IPS-20b (cell line): Measurements from ENCODE around the gene ROPN1.
A peak's percentile ranks its signal among the peaks of the same experiment; 100 is the strongest.

Experiments used
- H3K27ac ChIP-seq: one replicate; pipeline ENCODE4 v1.5.1; 2013; ENCODE audit warnings: low read length
- H3K27me3 ChIP-seq: 2 replicates; pipeline ENCODE4 v1.6.1; 2013; ENCODE audit warnings: mild to moderate bottlenecking, low read length, inconsistent platforms; ENCODE audit not compliant: insufficient read depth
- H3K36me3 ChIP-seq: 2 replicates; pipeline ENCODE4 v1.6.1; 2013; ENCODE audit warnings: low read depth, mild to moderate bottlenecking, inconsistent platforms, low read length, moderate library complexity; ENCODE audit not compliant: insufficient read depth
- H3K4me1 ChIP-seq: 2 replicates; pipeline ENCODE4 v1.6.1; 2013; ENCODE audit warnings: mild to moderate bottlenecking, control low read depth, inconsistent platforms, low read length, moderate library complexity; ENCODE audit not compliant: insufficient read depth
- H3K4me3 ChIP-seq: 2 replicates; pipeline ENCODE4 v1.5.1; 2013; ENCODE audit warnings: mild to moderate bottlenecking, low read length, inconsistent platforms
- H3K9ac ChIP-seq: 2 replicates; pipeline ENCODE4 v1.6.1; 2013; ENCODE audit warnings: low read depth, mild to moderate bottlenecking, inconsistent platforms, low read length, moderate library complexity
- H3K9me3 ChIP-seq: 2 replicates; pipeline ENCODE4 v1.6.1; 2013; ENCODE audit warnings: mild to moderate bottlenecking, low read depth, low read length, inconsistent platforms; ENCODE audit not compliant: insufficient read depth

ROPN1 gene

GRCh38 chr3:123961508-123961856 is 30.4 kb downstream of the ROPN1 start:
- peaks cover 2% of the 10 kb centered on the region for H3K36me3 ChIP-seq
- H3K4me1 ChIP-seq = no peaks in the 10 kb centered on the region; the same call in 1 of the 2 replicates
- no peak overlapping the region for H3K27ac ChIP-seq
- H3K4me3 ChIP-seq = peak overlapping the region; percentile 62
- H3K27me3 ChIP-seq = peaks cover 15% of the 10 kb centered on the region
- no peaks in the 10 kb centered on the region for H3K9me3 ChIP-seq
- H3K9ac ChIP-seq = no peak overlapping the region

- Histone ChIP-seq H3K27ac (peak within 1 kb of the TSS; percentile 62), H3K9me3 (no peaks in the 10 kb centered on the region), H3K4me3 (peak within 1 kb of the TSS; percentile 92), H3K4me1 (no peaks in the 10 kb centered on the region; the same call in 1 of the 2 replicates), H3K27me3 (peaks cover 15% of the 10 kb centered on the region), H3K36me3 (peaks cover 7% of the 10 kb centered on the region), H3K9ac (peak within 1 kb of the TSS; percentile 98)
These were observed 31.0 kb downstream of the ROPN1 start, which contains the start of gene CCDC14 for GRCh38 chr3:123960781-123961507. TSS of gene CCDC14 (minus strand) at chr3:123961229. CDS start at chr3:123961173, 56 bp downstream.

GRCh38 chr3:123953735-123954134 is 38.2 kb downstream of the ROPN1 start:
- H3K9ac ChIP-seq = no peak overlapping the region
- H3K4me3 ChIP-seq = no peak overlapping the region
- no peaks in the 10 kb centered on the region for H3K9me3 ChIP-seq
- H3K27ac ChIP-seq = no peak overlapping the region
- H3K36me3 ChIP-seq = peaks cover 75% of the 10 kb centered on the region
- no peaks in the 10 kb centered on the region for H3K27me3 ChIP-seq
- no peaks in the 10 kb centered on the region for H3K4me1 ChIP-seq

GRCh38 chr3:123952844-123953520 is 38.9 kb downstream of the ROPN1 start:
- H3K4me3 ChIP-seq = no peak overlapping the region
- H3K9me3 ChIP-seq = no peaks in the 10 kb centered on the region
- no peak overlapping the region for H3K27ac ChIP-seq
- H3K27me3 ChIP-seq = no peaks in the 10 kb centered on the region
- no peaks in the 10 kb centered on the region for H3K4me1 ChIP-seq
- peaks cover 83% of the 10 kb centered on the region for H3K36me3 ChIP-seq
- no peak overlapping the region for H3K9ac ChIP-seq

GRCh38 chr3:123951522-123952447 is 40.1 kb downstream of the ROPN1 start:
- H3K36me3 ChIP-seq = peaks cover 94% of the 10 kb centered on the region
- H3K27ac ChIP-seq = no peak overlapping the region
- H3K27me3 ChIP-seq = no peaks in the 10 kb centered on the region
- no peaks in the 10 kb centered on the region for H3K4me1 ChIP-seq
- H3K9ac ChIP-seq = no peak overlapping the region
- no peaks in the 10 kb centered on the region for H3K9me3 ChIP-seq
- H3K4me3 ChIP-seq = no peak overlapping the region

- H3K4me3 ChIP-seq = no peak overlapping the region
- no peaks in the 10 kb centered on the region for H3K27me3 ChIP-seq
- peaks cover 94% of the 10 kb centered on the region for H3K36me3 ChIP-seq
- no peak overlapping the region for H3K9ac ChIP-seq
- no peaks in the 10 kb centered on the region for H3K4me1 ChIP-seq
- no peak overlapping the region for H3K27ac ChIP-seq
- no peaks in the 10 kb centered on the region for H3K9me3 ChIP-seq
These were observed 42.3 kb downstream of the ROPN1 start for GRCh38 chr3:123949641-123950040.

GRCh38 chr3:123948449-123948848 is 43.5 kb downstream of the ROPN1 start:
- no peaks in the 10 kb centered on the region for H3K4me1 ChIP-seq
- no peaks in the 10 kb centered on the region for H3K9me3 ChIP-seq
- H3K4me3 ChIP-seq = no peak overlapping the region
- H3K27me3 ChIP-seq = no peaks in the 10 kb centered on the region
- H3K27ac ChIP-seq = no peak overlapping the region
- no peak overlapping the region for H3K9ac ChIP-seq
- H3K36me3 ChIP-seq = peaks cover 96% of the 10 kb centered on the region

GRCh38 chr3:123947482-123947881 is 44.4 kb downstream of the ROPN1 start:
- H3K9ac ChIP-seq = no peak overlapping the region
- H3K27me3 ChIP-seq = no peaks in the 10 kb centered on the region
- no peak overlapping the region for H3K27ac ChIP-seq
- no peak overlapping the region for H3K4me3 ChIP-seq
- no peaks in the 10 kb centered on the region for H3K4me1 ChIP-seq
- H3K36me3 ChIP-seq = peaks cover 96% of the 10 kb centered on the region
- H3K9me3 ChIP-seq = no peaks in the 10 kb centered on the region

- H3K36me3 ChIP-seq = peaks cover 93% of the 10 kb centered on the region
- no peak overlapping the region for H3K9ac ChIP-seq
These were observed 50.4 kb downstream of the ROPN1 start for GRCh38 chr3:123941542-123941941.

GRCh38 chr3:123941121-123941520 is 50.8 kb downstream of the ROPN1 start:
- H3K36me3 ChIP-seq = peaks cover 93% of the 10 kb centered on the region
- H3K4me1 ChIP-seq = no peaks in the 10 kb centered on the region
- no peak overlapping the region for H3K27ac ChIP-seq
- no peak overlapping the region for H3K4me3 ChIP-seq
- no peaks in the 10 kb centered on the region for H3K9me3 ChIP-seq
- H3K9ac ChIP-seq = no peak overlapping the region
- H3K27me3 ChIP-seq = no peaks in the 10 kb centered on the region

More at GRCh38 chr3:123941542-123941941, 50.4 kb downstream of the ROPN1 start:
- Histone ChIP-seq H3K27ac (no peak overlapping the region), H3K9me3 (no peaks in the 10 kb centered on the region), H3K4me3 (no peak overlapping the region), H3K27me3 (no peaks in the 10 kb centered on the region), H3K4me1 (no peaks in the 10 kb centered on the region)

GRCh38 chr3:123939706-123940105 is 52.2 kb downstream of the ROPN1 start:
- Histone ChIP-seq H3K36me3 (peaks cover 91% of the 10 kb centered on the region), H3K27me3 (no peaks in the 10 kb centered on the region), H3K9me3 (no peaks in the 10 kb centered on the region), H3K4me1 (no peaks in the 10 kb centered on the region), H3K9ac (no peak overlapping the region), H3K4me3 (no peak overlapping the region), H3K27ac (no peak overlapping the region)
